Activated CD4-positive, alpha-beta T cell treated with anti-CD3 and anti-CD28 coated beads, Interleukin-2, amount 50 U/mL, for 48 hours (primary cell): ENCODE results near the gene ADGRF4.

Experiments used
- DNase-seq, 2 experiments: peaks; one replicate each; pipeline ENCODE4 v3.0.0-alpha.2; 2020

ADGRF4 gene

DNA sequence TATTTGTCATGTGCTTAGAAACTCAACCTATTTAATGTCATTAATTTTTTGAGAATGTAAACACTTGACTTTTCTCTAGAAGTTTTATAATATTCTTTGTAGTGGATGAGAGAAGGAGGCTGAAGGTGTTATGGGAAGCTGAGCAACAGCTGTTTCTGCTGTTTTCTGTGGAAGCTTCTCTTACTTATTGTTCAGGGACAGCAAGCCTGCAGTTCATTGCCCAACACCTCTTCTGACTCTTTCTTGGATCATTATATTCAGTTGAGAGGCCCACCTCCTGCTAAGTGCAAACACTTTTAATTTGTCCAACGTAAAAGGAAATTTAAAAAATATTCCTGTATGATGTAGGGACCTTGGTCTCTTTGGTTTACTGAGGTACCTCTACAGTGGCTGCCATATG lies 12.0 kb upstream of the ADGRF4 start:
- DNase-seq, result no peak

GRCh38 chr6:47687432-47687831 lies 10.9 kb upstream of the ADGRF4 start:
- no peak for DNase-seq

GRCh38 chr6:47690214-47690613 lies 8.2 kb upstream of the ADGRF4 start:
- no peak for DNase-seq

GRCh38 chr6:47690791-47691190 lies 7.6 kb upstream of the ADGRF4 start:
- DNase-seq, result no peak

DNA sequence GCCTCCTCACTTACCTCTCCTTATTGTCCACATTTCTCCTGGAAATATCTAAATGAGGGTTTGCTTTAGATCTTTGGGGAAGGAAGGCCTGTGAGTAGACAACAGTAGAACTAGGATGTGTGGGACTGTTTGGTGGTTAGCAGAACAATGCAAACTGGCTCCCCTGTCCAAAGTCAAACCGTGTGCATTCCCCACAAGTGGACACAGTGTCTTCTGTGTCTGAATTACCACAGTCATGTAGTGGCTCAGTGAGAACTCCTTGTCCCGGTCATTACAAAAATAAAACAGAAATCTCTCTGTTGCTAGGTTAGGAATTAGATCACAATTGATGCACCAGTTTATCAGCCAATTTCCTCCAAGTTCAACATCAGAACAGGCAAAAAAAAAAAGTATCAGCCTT lies 455 bp upstream of the ADGRF4 start:
- DNase-seq, result no peak

DNA sequence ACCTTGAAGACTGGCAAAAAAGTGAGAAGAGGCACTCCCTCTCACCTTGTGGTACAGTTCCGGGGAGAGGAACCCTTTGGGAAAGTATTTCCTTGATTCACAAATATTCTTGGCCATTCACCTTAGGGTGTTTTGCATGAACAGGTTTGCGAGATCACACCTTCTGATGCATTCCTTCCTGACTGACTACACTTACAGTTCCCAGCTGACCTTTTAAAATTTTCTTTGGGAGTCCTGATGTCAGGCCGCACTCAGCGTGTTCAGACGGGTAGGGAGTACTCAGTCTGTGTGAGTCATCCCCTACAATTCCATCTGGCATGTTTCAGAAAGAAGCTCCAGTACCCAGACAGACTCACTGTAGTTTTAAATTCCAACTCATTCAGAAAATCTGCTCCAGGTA lies 1.7 kb downstream of the ADGRF4 start:
- DNase-seq, result no peak

DNA sequence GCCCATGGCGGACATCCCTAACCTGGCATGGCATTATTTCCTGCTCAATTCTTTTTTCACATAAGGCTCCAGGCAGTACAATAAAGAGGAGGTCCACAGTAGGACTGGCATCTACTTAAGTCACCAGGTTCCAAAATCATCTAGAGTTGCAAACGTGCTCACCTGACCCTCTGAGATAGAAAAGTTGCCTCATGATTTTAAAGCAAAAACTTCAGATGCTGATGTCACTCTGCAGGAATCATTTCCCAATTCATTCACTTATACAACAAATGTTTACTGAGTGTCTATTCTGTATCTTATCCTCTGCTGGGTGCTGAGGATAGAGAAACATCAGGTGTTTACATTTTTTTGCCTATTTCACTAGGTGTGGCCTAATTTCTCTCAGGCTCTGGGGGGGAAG lies 2.2 kb downstream of the ADGRF4 start:
- no peak for DNase-seq

GRCh38 chr6:47701363-47701762 lies 3.0 kb downstream of the ADGRF4 start:
- DNase-seq, result no peak

- DNase-seq, result no peak
These were observed 10.8 kb downstream of the ADGRF4 start for GRCh38 chr6:47709160-47709559.

GRCh38 chr6:47710295-47710694 lies 11.9 kb downstream of the ADGRF4 start:
- DNase-seq, result no peak

DNA sequence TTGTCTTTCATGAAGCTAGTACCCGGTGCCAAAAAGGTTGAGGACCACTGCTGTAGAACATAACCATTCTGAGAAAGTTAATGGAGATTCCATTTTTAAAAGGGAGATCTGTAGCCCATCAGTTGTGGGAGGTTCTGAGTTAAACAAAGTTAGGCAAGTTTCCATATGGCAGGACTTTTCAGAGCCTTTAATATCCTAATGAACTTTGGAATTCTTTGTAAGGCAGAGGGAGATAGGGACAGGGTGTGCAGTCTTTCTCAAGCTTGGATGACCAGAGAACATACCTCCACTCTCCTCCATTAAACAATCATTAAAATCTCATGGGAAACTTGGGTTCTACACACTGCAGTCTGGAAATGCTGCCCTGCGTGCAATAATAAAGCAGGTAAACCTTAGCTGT lies 14.8 kb downstream of the ADGRF4 start:
- DNase-seq, result no peak

GRCh38 chr6:47714802-47715201 lies 16.4 kb downstream of the ADGRF4 start:
- no peak for DNase-seq

DNA sequence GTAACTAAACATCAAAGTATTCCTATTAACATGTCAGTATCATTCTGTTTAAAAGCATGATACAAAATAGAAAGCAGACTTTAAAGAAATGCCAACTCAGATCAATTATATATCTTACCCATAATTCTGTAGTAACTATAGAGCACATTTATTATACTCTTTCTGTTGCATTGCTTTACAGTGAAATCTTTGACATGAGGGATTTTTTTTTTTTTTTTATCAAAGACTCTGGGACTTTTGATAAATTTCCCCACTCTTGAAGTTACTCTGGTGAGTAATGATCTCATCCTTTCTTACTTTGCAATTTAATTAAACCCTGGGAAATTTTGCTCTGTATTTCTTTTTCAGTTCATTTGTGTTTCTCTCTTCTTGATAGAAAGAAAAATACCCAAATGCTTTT lies 17.4 kb downstream of the ADGRF4 start:
- DNase-seq, result no peak

DNA sequence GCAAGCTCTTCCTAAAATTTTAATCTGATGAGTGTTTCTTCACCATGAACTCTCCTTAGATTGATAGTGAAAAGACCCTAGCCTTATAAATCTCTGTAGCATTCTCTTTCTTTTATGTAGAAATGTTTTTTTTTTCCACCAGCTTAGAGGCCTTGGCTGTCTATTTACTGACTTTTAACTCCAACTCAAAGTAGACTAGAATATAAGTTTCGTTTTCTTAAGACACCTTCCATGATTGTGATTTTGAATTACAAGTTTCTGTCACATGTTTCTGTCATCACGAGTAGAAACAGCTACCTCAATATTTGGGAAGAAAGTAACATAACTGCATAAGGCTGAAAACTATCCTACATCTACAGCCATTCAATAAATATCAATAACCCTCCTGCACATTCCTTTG lies 17.8 kb downstream of the ADGRF4 start:
- DNase-seq, result no peak

GRCh38 chr6:47718571-47718970 lies 20.2 kb downstream of the ADGRF4 start:
- DNase-seq, result no peak

DNA sequence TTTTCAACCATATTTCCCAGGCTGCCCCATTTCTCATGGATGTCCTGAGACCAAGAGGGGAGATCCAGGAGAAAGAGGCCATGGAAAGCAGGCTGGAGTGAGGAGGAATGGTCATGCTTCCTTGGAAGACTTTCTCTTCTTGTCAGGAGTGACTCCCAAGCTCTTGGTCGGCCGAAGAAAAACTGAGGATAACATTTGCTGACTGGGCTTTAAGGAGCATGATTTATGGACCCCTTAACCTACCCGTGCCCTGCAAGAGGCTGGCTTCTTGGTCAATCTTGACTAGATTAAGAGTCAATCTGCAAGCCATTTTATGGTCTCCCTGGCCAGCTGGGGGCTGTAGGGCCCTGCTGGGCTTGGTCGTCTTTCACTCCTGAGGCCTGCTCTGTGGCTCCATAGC lies 22.8 kb downstream of the ADGRF4 start:
- DNase-seq, result no peak

DNA sequence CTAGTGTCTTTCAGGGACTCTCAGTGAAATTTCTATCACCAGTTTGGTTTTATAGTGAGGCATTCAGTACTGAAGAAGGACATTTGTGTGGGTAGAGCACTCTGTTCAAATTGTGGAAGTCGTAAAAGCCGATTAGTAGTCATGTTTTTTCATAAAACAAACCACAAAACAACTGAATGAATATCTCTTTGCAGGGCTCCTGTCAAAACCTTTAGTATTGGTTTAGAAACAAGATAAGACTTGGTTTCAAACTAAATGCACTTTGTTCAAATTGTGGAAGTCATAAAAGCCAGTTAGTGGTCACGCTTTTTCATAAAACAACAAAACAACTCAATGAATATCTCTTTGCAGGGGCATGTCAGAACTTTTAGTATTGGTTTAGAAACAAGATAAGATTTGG lies 23.8 kb downstream of the ADGRF4 start:
- DNase-seq, result no peak

DNA sequence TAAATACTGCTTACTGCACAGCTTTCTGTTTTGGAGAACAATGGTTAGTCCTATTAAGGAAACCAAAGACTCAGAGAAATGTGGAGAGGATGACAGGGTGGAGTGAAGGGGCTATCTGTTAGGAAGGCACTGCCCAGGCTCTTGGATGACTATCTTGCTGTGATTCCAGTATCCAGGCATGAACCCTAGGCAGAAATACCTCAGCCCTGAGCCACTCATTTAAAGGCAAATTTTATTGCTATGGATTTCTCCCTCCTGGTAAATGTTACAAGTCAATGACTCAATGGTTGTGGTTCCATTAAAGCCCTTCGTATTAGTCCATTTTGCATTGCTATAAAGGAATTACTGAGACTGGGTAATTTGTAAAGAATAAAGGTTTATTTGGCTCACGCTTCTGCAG lies 25.9 kb downstream of the ADGRF4 start:
- no peak for DNase-seq

- DNase-seq, result no peak
These were observed 29.0 kb downstream of the ADGRF4 start for GRCh38 chr6:47727391-47727790.

DNA sequence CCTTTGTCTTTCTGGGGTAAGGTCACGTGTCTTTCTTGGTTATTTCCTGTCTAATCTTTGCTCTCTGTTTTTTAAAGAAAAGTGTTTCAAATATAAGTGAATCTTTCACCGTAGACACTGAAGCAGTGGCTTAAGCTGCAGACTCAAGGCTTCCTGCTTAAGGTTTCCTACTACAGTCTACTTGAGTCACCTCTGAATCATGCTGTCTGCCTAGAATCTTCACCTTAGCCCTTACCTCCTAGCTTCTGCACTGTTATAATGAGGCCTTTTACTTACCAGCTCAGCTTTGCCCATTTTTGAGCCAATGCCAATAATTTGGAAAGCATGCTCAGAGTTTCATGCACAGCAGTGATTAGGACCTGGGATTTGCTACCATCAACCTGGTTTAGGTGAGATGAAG lies 30.6 kb downstream of the ADGRF4 start:
- DNase-seq, result no peak

- DNase-seq, result no peak
These were observed 31.1 kb downstream of the ADGRF4 start for GRCh38 chr6:47729457-47729856.

GRCh38 chr6:47733879-47734558 lies 35.6 kb downstream of the ADGRF4 start:
- no peak for DNase-seq

DNA sequence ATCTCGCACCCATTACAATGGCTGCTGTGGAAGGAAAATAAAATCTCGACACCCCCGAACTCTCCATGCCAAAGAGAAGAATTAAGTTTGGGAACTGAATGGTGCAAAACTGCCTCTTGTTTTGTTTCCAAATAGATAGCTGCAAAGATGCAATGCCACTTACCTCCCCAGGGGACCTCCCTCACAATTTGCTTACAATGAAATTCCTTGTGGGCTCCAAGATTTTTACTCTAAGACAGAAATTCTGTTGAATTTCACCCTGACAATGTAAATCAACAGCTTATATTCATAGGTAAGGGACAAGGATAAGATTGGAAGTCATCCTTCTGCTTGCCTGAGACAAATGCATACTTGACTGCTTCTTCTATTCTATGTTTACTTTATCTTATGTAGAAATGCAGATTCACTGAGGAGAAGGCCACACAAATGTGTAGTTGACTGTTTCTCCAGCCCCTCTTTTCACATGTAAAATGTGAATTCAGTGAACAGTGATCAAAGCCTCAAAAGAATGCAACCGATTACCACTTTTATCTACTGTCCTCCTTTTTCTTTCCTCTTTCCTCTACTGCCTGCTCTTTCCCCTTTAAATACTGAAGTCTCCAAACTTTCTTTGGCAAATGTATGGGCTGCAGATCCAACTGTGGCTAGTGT lies 36.6 kb downstream of the ADGRF4 start:
- DNase-seq, result no peak

GRCh38 chr6:47736083-47736700 lies 37.8 kb downstream of the ADGRF4 start:
- no peak for DNase-seq

DNA sequence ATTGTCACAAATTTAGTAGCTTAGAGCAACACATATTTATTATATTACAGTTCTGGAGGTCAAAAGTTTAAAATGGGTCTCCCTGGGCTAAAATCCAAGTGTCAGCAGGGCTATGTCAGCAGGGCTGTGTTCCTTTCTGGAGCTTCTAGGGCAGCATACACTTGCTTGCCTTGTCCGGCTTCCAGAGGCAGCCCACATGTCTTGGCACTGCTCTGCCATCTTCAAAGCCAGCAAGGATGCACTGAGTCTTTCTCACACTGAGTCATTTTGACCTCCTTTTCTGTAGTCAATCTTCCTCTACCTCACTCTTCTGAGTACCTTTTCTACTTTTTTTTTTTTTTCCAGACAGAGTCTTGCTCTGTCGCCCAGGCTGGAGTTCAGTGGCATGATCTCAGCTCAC lies 39.0 kb downstream of the ADGRF4 start:
- DNase-seq, result no peak
